ENCODE results near the gene SMAD9. TPM values are rescaled to one million over a fixed set of nuclear protein-coding genes. Genes with fewer than 3 reads are reported as not detected.
A peak's percentile ranks its signal among the peaks of the same experiment; 100 is the strongest.

The SMAD9 gene
- total RNA-seq, 4 donors from 2014 or later = 83.0 to 110 (median 102) TPM

DNA sequence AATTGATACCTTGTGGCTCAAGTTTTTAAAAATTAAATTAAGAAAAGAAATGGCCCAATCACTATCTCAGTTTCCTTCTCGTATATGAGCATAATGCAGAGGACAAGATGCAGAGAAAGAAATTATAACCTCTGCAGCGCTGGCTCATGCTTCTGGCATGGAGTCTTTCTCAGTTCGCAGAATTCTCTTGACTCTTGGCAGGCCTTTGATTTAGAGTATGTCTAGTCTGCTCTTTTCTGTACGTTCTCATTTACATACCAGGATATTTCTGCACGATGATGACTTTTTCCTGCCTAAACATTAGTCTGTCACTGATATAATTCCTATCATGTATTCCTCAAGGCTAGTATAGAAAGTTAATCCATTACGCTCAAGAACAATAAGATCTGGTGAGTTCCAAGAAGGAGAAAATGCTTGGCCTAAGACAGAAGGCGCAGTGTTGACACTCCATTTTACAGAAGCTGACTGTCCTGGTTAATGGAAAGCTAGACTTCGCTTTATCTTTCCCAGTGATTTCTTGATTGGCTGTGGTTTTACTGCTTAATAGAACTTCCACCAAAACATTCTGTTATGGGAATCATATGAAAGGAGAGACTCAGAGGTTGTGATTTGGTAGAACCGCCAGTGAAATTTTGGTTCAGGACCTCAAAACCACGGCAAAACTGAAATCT, 1.7 kb upstream of the SMAD9 start:
- H3K27ac ChIP-seq = no peak overlapping the region
- H3K27me3 ChIP-seq = no peaks in the 10 kb centered on the region
- no peak overlapping the region for H3K4me3 ChIP-seq (replicated peaks in 1 of 3)
- H3K9me3 ChIP-seq = no peaks in the 10 kb centered on the region
- DNase-seq = no peak
- H3K36me3 ChIP-seq = no peaks in the 10 kb centered on the region
- WGBS, 2 donors = 81 to 92% methylated on average over 10 of the region's 10 CpGs
- intact Hi-C loops (cut with DNase I) = no loop called here
- no peak for TF ChIP-seq POLR2A (IDR thresholded peaks at IDR 0.05)
- TF ChIP-seq, protein P1, sequence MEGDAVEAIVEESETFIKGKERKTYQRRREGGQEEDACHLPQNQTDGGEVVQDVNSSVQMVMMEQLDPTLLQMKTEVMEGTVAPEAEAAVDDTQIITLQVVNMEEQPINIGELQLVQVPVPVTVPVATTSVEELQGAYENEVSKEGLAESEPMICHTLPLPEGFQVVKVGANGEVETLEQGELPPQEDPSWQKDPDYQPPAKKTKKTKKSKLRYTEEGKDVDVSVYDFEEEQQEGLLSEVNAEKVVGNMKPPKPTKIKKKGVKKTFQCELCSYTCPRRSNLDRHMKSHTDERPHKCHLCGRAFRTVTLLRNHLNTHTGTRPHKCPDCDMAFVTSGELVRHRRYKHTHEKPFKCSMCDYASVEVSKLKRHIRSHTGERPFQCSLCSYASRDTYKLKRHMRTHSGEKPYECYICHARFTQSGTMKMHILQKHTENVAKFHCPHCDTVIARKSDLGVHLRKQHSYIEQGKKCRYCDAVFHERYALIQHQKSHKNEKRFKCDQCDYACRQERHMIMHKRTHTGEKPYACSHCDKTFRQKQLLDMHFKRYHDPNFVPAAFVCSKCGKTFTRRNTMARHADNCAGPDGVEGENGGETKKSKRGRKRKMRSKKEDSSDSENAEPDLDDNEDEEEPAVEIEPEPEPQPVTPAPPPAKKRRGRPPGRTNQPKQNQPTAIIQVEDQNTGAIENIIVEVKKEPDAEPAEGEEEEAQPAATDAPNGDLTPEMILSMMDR (IDR thresholded peaks at IDR 0.05) = no peak
- peaks cover 12 to 18% of the 10 kb centered on the region in 2 donors for H3K4me1 ChIP-seq

GRCh38 chr13:36920616-36921185, 663 bp upstream of the SMAD9 start:
- peak overlapping the region in 1 of 3 donors; percentile 70 for H3K4me3 ChIP-seq (replicated peaks in 1 of 3)
- peak; percentile 44 to 47 for DNase-seq
- no peaks in the 10 kb centered on the region for H3K27me3 ChIP-seq
- no peaks in the 10 kb centered on the region for H3K36me3 ChIP-seq
- TF ChIP-seq, protein P1 (IDR thresholded peaks at IDR 0.05) = no peak
- TF ChIP-seq POLR2A (IDR thresholded peaks at IDR 0.05) = peak in 1 of 2 donors; percentile 8
- intact Hi-C loops (cut with DNase I) = no loop called here
- 45 to 46% methylated on average over 9 of the region's 9 CpGs for WGBS, 2 donors
- peaks cover 14 to 23% of the 10 kb centered on the region in 2 donors for H3K4me1 ChIP-seq
- H3K9me3 ChIP-seq = no peaks in the 10 kb centered on the region
- peak overlapping the region; percentile 52 to 81 (median 75) for H3K27ac ChIP-seq

DNA sequence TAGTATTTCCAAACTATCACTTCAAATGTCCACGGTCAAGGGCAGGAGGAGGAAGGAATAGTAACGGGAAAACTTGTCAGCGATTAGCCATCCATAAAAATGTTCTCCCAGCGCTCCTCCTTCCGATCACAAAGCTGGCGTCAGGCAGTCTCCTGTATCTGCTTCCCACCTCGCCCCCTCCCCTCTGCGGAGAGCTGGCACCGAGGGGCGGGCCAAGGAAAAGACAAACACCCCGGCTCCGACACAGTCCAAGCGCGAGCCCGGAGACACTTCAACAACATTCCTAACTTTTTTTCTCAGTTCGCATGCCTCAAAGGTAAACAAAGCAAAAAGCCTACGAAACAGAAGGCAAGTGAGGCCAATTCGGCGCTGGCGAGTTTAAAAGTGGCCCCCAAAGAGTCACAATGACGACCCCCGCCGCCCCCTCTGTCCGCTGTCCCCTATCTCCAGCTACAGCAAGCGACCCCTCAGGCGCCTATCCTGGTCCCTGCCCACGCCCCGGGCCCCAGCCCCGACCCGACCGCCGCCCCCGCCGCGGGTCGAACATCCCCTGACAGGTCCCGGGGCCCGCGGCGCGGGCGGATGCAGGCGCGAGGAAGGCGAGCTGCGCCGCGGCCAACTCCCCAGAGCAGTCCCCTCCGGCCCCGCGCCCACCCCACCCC, 736 bp downstream of the SMAD9 start:
- Histone ChIP-seq H3K9me3 (no peaks in the 10 kb centered on the region), H3K36me3 (no peaks in the 10 kb centered on the region), H3K4me1 (peaks cover 14 to 36% of the 10 kb centered on the region in 2 donors), H3K4me3 (replicated peaks in 1 of 3) (peak overlapping the region; percentile 4 to 70 (median 22)), H3K27ac (peak overlapping the region; percentile 90 to 94 (median 93)), H3K27me3 (no peaks in the 10 kb centered on the region)
- intact Hi-C loops (cut with DNase I) = no loop called here
- peak; percentile 87 to 89 for DNase-seq
- 1% methylated on average over 24 to 34 of the region's 51 CpGs for WGBS, 2 donors
- TF ChIP-seq POLR2A (IDR thresholded peaks at IDR 0.05) = peak in 1 of 2 donors; percentile 80
- TF ChIP-seq, protein P1 (IDR thresholded peaks at IDR 0.05) = no peak

DNA sequence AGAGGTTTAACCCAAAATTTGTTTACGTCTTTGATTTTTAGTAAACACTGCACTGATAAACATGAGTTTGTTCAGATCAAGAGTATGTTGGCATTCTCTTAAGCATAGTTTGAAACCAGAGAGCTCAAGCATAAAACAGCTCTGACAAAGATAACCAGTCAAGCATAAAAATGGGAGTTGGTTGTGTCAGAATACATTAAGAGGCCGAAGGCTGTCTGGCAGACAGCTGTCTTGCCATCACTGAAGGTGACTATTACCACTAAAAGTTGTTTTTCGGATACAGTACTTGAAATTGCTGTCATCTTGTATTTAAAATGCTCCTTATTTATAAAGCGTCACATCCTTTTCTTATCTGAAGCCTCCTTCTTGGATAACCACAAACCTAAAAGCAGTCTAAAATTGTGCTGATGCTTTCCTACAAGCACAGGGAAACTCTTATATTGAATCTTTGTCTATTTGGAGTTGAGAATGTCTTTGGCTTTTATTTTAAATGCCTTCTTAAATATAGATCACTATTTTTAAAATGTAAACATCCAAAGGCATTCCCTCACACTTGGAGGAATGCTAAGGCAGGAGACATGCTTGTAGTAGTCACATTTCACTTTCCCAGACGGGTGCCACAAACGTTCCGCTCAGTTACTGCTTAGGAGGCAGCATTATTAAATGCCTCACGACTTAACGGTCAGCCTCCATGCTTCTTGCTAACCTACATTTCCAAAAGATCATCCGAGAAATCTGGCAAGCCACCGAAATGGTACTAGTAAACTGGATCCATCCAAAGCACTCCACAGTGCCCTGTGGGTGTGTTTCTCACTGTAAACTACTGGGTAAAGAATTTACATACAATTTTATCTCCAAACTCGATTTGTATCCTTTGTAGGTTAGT, 1.5 kb downstream of the SMAD9 start:
- Histone ChIP-seq H3K36me3 (no peaks in the 10 kb centered on the region), H3K4me3 (replicated peaks in 1 of 3) (peak overlapping the region; percentile 4 to 70 (median 22)), H3K27ac (peak overlapping the region; percentile 90 to 94 (median 93)), H3K4me1 (peaks cover 15 to 41% of the 10 kb centered on the region in 2 donors), H3K27me3 (no peaks in the 10 kb centered on the region), H3K9me3 (no peaks in the 10 kb centered on the region)
- peak; percentile 16 to 27 for DNase-seq
- intact Hi-C loops (cut with DNase I) = no loop called here
- peak in 1 of 2 donors; percentile 58 for TF ChIP-seq POLR2A (IDR thresholded peaks at IDR 0.05)
- TF ChIP-seq, protein P1 (IDR thresholded peaks at IDR 0.05) = no peak
- 15 to 16% methylated on average over 12 of the region's 12 CpGs for whole genome bisulfite sequencing, 2 donors

All from thyroid gland (tissue), 4 donors.